Stimulated activated CD4-positive, alpha-beta T cell treated with anti-CD3 and anti-CD28 coated beads, Interleukin-15, amount 100 ng/mL, for 48 hours (primary cell): ENCODE measurements around the gene SPRY4.
"Not testable (repeated sequence)": the region's sequence is repeated elsewhere in the genome, so short reads cannot be mapped to it uniquely, and the experiment has no call there.

Source experiments
- DNase-seq, 2 donors: peaks; one replicate each; pipeline ENCODE4 v3.0.0-alpha.2; 2020; ENCODE audit warnings: low read depth in 2 of 2

The SPRY4 gene

GRCh38 chr5:142315096-142315900 is 9.5 kb downstream of the SPRY4 start:
- no peak for DNase-seq

- DNase-seq = no peak
Measured at GRCh38 chr5:142314606-142315005, 10.2 kb downstream of the SPRY4 start.

- no peak for DNase-seq
Measured at GRCh38 chr5:142314109-142314508, 10.7 kb downstream of the SPRY4 start.

DNA sequence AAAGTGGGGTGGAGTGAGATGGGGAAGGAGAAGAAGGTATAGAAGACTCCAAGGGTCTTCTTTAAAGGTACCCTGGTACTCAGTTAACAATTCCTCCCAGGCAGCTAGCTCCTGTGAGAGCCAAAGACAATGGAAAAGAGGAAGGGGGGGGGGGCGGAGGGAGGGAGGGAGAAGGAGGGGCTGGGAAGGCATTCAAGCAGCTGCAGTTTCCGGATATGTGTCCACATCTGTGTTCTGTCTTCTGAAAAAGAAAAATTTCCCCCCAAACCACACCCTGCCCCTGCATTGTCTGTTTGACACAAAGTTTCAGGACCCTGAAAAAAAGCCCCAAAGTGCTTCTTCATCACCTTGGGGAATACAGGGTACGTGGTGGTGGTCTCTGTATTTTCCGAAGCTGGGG is 11.1 kb downstream of the SPRY4 start:
- no peak for DNase-seq

GRCh38 chr5:142313275-142313674 is 11.5 kb downstream of the SPRY4 start:
- no peak for DNase-seq

DNA sequence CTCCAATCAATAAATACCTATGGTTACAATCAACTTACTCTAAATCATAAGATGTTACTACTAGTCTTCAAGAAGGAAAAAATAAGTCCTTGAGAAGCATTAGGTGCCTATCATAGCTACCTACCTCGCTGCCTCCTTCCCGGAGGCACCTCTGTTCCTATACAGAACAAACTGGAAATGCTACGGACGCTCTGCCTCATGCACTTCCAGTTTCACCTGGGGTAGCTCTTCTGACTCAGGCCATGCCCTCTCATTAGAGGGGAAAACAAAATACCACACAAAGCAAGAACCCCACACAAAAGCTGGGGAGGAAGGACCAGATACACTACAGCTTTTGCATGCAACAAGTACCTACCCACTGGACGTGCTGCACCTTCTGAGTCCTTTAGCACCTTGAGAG is 12.4 kb downstream of the SPRY4 start:
- DNase-seq = no peak

GRCh38 chr5:142311725-142312124 is 13.1 kb downstream of the SPRY4 start:
- no peak for DNase-seq

DNA sequence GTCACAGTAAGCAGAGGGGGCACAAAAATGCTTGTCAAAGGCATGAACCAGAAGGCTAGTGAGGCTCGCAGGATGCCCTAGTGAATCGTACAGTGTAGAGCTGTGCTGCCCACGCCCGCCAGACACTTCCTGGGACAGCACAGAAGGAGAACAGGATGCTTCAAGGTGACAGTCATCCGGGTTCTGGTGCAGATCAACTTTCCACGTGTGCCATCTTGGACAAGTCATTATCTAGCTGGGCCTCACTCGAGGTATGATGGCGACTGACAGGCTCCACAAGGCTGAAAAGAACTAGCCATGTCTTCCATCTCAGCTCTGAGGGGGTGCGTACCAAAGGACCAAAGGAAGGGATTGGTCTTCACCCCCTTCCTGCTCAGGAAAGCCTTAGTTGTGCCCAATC is 14.0 kb downstream of the SPRY4 start:
- DNase-seq = no peak

DNA sequence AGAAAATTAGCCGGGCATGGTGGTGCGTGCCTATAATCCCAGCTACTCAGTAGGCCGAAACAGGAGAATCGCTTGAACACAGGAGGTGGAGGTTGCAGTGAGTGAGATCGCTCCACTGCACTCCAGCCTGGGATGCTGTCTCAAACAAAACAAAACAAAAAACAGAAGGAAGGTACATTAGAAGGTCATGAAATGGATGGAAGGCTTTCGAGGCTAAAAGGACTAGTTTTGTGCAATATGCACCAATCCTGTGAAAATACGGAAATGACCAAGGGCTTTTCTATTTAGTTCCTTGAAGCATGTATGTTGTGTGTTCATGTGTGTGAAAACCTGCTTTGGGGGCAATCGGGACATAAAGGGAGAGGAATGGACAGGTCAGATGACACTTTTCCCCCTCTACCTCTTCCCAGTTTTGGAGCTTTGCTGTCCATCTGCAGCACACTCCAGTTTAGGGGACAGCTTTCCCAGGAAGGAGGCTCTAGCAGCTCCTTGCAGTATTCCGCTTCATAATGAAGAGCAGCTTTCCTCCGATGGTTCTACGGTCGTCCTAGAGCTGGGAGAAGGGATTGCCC is 15.0 kb downstream of the SPRY4 start:
- DNase-seq = no peak

GRCh38 chr5:142308358-142308757 is 16.5 kb downstream of the SPRY4 start:
- no peak for DNase-seq

DNA sequence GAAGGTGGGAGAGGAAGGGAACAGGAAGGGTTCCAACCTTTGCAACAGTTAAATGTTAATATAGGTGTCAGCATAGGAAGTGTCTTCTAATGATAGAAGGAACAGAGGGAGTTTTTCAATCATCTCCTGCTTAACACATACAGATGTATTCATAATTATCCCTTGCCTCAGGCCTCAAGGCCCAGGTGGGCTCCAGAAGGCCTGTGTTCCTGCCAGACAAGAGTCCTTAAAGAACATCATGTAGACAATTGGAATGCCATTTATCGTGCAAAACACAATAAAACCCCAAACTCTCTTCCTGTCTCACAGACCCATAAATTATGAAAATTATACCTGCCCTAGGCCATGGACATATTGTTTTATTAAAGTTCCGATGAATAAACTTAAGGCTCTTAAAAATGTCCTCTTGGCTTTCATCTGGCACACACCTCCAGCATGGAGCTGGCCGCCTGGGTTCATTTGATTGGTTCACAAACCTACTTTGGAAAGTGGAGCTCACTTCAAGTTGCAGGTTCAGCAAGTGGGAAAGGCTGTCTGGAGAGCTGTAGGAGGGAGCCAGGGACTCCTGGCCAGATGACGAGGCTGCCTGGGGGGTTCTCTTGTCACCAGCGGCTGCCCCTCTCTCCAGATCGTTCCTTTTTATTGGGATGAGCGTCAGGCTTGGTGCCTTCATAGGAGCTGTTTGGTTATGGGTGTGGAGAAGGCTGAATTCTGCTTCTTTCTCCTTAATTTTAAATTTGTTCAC is 17.5 kb downstream of the SPRY4 start:
- DNase-seq = no peak

DNA sequence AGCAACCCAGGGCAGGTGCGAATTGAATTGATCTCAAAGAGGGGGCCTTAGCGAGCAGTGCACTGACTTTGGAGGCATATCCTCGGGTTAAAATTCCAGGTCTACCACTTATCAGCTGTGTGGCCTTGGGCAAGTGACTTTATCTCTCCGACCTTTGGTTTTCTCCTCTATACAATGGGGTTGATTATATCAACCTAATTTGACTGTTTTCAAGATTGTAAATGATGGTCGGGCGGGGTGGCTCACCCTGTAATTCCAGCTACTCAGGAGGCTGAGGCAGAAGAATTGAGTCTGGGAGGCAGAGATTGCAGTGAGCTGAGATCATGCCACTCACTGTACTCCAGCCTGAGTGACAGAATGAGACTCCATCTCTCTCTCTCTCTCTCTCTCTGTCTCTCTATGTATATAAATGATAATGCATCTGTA is 18.7 kb downstream of the SPRY4 start:
- DNase-seq = no peak

- no peak for DNase-seq
Measured at GRCh38 chr5:142305211-142305610, 19.6 kb downstream of the SPRY4 start.

GRCh38 chr5:142304013-142304701 is 20.7 kb downstream of the SPRY4 start:
- DNase-seq = no peak

DNA sequence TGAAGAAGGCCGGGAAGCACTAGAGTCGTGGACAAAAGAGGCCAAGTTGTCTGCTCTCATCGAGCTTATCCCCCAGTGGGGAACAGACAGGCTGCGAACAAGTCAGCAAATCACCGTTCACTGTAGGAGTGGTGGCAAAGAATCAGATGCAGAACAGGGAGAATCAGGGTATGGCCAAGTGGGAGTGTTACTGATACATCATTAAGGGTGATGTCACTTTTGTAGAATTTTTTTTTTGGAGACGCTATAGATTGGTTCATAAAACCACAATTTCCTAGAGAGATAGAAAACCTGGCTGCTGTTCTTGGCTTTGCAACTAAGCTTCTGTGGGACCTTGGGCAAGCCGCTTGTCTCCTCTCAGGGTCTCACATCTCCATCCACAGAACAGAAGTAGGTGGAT is 21.3 kb downstream of the SPRY4 start:
- DNase-seq = no peak

GRCh38 chr5:142301540-142301939 is 23.3 kb downstream of the SPRY4 start:
- DNase-seq = no peak

GRCh38 chr5:142300677-142301076 is 24.1 kb downstream of the SPRY4 start:
- DNase-seq = no peak

GRCh38 chr5:142298789-142299188 is 26.0 kb downstream of the SPRY4 start:
- DNase-seq = no peak

DNA sequence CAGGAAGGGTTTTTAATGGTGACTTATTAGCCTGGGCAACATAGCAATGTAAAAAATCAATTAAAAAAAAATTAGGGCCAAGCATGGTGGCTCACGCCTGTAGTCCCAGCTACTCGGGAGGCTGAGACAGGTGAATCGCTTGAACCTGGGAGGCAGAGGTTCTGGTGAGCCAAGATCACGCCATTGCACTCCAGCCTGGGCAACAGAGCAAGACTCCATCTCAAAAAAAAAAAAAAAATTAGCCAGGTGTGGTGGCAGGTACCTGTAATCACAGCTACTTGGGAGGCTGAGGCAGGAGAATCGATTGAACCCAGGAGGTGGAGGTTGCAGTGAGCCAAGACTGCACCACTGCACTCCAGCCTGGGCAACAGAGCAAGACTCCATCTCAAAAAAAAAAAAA is 27.0 kb downstream of the SPRY4 start:
- not testable (repeated sequence) for DNase-seq

- no peak for DNase-seq
Measured at GRCh38 chr5:142296914-142297417, 27.9 kb downstream of the SPRY4 start.

DNA sequence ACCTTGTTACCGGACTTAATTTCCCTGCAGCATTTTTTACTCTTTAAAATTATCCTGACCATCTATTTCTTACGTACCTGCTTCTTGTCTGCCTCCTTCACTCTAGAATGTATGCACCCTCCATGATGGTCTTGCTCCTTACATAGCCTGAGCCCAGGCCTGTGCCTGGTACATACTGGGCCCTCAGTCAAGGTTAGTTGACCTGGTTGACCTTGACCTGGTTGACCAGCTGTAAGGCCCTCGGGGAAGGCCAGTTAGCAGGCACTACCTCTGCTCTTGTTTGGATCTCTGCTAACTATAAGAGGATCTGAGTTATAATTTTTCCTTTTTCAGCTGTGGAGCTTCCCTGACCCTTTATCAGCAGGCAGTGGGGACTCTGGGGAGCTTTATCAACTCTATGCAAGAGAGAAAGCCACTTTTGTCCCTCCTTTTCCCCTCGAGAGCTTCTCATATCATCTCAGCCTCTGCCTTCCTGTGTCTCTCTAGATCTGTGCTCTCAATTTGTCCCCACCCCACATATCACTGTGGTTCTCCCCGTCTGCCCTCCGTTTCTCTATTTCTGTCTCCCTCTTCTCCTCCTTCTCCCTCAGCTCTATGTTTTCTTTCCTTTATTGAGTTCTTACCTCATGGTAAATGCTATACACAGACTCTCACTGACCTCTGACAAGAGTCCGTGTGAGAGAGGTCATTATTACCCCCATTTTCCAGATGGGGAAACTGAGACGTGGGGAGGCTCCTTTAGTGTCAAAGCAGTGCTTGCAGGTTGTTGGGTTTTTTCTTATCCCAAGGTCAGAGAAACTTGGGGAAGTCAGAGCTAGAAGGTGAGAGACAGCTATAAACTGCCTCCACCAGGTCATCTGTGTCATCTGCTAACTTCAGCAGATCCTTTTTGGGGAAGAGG is 28.6 kb downstream of the SPRY4 start:
- no peak for DNase-seq
